GDM1 (cell line): Measurements from ENCODE around the gene CYP39A1.

ENCODE experiments used
- DNase-seq: peaks from one replicate; lab custom pipeline; 2025; lab: John Stamatoyannopoulos, UW

Gene CYP39A1

DNA sequence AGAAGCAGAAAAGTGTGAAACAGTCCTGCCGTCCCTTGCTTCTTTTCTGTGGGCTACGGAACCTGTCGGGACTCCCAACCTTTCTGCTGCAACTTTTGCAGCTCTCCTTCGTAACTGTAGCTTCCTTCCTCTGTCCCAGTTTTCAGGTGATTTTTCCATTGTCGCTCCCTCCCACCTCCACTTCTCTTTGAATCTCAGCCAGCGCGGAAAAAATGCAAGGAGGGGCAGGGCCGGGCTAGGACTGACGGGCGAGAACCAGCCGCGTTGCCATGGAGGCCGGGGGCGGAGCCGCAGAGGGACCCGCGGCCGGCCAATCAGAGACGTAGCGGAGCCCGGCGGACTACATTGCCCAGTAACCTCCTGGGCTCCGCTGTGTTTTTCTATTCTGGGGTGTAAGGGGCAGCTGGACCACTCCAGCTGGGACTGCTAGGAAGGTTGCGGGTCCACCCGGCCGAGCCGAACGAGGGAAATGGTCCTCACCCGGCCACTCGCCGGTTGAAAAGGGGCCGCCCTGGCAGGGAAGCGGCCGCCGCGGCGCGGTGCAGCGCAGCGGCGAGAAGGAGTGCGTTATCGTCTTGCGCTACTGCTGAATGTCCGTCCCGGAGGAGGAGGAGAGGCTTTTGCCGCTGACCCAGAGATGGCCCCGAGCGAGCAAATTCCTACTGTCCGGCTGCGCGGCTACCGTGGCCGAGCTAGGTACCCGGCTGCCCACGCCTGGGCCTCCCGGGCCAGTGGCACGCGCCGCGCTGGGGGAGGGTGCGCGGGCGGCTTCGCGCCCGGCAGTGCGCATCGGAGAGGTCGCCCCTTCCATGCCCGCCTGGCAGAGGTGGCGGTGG lies at the start of gene CYP39A1, which contains the start of gene SLC25A27:
Gene CYP39A1, minus strand, starts transcription at position 216 of the 836 bp plus-strand sequence. CDS start 236 bp downstream, outside the sequence.
Gene SLC25A27, plus strand, starts transcription at position 373 of the 836 bp plus-strand sequence. Its CDS starts 218 bp downstream, at position 591.
- peak; percentile 54 for DNase-seq

- no peak for DNase-seq
Measured at GRCh38 chr6:46699970-46700369, 47.4 kb upstream of the CYP39A1 start.

DNA sequence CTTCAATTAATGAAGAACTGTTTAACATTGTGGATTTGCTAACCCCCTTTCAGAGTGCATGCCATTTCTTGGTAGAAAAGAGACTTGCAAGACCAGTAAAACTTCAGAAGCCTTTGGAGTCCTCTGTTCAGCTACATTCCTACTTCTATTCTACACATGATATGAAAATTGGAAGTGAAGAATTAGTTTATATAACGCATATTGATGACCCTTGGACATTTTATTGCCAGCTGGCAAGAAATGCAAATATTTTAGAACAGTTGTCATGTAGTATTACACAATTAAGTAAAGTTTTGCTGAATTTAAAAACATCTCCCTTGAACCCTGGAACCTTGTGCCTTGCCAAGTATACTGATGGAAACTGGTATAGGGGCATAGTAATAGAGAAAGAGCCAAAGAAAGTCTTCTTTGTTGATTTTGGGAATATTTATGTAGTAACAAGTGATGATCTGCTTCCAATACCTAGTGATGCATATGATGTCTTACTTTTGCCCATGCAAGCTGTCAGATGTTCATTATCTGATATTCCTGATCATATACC lies 38.4 kb upstream of the CYP39A1 start:
- DNase-seq = no peak

- DNase-seq = no peak
Measured at GRCh38 chr6:46690141-46690755, 37.6 kb upstream of the CYP39A1 start.

DNA sequence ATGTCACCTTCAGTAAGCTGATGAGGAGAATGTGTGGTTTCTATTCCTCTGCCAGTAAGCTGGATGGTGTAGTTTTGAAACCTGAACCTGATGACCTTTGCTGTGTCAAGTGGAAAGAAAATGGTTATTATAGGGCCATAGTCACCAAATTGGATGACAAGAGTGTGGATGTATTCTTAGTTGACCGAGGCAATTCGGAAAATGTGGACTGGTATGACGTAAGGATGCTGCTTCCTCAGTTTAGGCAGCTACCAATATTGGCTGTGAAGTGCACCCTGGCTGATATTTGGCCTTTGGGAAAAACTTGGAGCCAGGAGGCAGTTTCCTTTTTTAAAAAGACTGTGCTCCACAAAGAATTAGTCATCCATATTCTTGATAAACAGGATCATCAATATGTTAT lies 37.0 kb upstream of the CYP39A1 start:
- no peak for DNase-seq

- DNase-seq = no peak
Measured at GRCh38 chr6:46688966-46689335, 36.3 kb upstream of the CYP39A1 start.

DNA sequence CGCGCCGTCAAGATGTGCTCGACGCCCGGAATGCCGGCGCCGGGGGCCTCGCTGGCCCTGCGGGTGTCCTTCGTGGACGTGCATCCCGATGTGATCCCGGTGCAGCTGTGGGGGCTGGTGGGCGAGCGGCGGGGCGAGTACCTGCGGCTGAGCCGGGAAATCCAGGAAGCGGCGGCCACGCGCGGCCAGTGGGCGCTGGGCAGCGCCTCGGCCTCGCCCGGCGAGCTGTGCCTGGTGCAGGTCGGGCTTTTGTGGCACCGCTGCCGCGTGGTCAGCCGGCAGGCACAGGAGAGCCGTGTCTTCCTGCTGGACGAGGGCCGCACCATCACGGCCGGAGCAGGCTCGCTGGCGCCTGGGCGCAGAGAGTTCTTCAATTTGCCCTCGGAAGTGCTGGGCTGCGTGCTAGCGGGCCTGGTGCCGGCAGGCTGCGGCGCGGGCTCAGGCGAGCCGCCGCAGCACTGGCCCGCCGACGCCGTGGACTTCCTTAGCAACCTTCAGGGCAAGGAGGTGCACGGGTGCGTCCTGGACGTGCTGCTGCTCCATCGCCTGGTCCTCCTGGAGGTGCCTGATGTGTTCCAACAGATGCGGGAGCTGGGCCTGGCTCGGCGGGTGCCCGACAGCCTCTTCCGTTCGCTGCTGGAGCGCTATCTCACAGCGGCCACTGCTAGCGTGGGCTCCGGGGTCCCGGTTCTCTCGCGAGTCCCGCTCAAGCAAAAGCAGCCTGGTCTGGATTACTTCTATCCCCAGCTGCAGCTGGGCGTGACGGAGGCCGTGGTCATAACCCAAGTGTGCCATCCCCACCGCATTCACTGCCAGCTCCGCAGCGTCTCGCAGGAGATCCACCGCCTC lies 35.7 kb upstream of the CYP39A1 start:
- no peak for DNase-seq

DNA sequence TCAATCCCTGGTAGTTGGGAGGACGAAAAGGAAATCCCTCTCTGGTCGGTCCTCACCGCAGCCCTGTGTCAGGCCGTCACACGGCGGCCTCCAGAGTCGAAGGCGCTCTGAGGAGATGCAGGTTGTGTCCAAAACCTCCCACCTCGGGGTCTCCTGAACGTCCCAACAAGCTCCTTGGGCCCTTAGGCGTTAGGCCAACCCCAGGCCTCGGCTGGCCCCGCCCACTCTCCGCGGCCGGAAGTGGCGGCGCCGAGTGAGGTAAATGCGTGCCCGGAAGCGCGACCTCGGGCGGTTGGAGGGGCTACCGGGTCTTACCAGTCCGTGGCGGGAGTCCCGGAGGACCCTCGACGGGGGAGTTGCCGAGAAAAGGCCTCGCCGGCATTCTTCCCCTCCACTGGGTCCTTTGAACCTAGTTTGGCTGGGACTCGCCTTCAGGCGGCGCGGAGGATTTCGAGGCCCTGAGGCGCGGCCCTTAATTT lies 35.0 kb upstream of the CYP39A1 start, which contains the start of gene TDRD6:
Gene TDRD6, plus strand, starts transcription at position 267 of the 479 bp plus-strand sequence. CDS start 244 bp downstream, outside the sequence.
- DNase-seq = no peak

- no peak for DNase-seq
Measured at GRCh38 chr6:46684771-46685170, 32.2 kb upstream of the CYP39A1 start.

DNA sequence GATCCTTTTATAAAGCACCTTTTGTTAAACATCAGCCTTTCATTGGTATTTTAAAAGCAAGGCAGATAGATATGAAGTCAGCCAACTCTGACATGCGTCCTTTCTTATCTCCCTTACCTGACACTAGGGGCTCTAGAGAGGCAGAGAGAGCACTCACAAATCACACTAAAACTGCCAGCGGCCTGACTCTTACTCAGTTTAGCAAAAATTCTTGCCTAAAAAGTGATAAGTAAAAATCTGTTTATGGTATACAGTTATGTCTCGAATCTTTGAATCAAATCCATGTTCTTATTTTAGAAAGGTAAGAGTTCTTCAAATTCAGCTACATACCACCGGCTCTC lies 24.7 kb upstream of the CYP39A1 start:
- DNase-seq = no peak

DNA sequence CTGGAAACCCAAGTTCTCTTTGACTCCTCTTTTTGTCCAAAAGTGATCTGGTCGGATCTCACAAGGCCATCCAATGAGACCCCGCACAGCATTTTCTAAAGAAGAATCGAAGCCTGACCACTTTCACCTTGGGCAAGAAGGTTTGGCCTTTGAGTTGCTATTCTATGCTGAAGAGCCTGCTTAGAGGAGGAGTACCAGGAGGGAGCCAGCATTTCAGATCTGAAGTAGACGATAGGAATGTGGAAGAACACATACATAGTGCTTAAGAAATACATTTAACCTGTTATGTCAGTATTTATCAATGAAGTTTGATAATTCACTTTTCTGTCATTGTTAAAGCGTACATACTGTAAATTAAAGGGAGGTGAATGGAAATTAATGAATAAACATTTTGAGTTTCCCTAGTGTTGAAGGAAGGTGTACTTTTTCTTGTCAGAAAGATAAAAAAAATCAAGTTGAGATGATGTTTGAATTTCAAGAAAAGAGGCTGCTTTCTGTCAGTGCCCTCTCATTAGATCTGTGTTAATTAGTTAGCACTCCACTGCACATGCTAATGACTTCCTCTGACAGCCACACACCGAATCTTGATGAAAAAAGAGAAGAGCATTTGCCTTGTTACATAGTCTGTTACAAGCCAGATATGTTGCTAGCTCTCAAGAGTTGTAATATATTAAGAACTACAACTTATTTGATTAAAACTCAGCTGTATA lies 24.1 kb upstream of the CYP39A1 start:
- no peak for DNase-seq

- DNase-seq = no peak
Measured at GRCh38 chr6:46674410-46674809, 21.8 kb upstream of the CYP39A1 start.

DNA sequence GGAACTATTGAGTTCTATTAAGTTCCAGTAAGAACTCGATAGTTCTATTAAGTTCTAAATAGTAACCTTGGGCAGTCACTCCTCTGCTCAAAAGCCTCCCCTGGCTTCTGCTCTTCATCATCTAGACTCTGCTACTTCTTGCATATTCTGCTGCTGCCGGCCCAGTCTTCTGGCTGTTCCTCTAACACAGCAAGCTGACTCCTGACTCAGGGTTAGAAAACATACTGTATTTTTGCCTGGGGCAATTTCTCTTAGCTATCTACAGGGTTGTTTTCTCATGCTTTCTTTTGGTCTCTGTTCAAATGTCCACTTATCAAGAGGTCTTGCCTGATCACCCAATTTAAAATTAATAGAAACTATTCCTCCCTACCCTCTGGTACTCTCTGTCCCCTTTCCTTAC lies 14.8 kb upstream of the CYP39A1 start:
- no peak for DNase-seq

DNA sequence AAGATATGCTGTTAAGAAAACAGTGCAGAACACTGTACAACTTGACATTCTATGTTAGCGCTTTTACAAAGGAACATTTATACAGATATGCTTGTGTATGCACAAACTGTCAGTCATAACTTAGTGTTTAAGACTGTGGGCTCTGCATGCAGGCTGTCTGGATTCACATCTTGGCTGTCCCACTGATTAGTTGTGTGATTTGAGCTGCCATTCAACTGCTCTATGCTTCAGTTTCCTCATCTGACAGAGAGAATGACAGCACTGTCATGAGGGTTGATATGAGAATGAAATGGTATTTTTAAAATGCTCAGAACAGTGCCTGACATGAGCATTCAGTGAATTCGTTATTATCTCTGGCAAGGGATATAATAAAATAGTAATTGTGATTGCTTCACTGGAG lies 8.9 kb upstream of the CYP39A1 start:
- no peak for DNase-seq

DNA sequence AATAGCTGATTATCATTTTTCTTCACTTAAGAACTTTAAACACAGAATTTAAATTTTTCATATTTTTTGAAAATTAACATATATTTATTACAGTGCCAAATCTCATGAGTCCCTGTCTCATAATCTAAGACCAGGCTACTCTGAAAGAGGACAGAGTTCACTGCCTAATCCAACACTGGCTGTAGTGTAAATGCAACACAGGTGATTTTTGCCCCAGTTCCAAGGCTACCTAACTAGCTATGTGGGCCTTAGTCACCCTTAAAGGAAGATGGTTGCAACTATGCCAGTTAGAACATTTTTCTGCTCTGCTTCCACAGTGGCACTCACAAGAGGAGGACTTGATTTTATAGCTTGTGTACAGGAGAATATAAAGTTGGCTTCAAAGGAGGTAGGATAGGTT lies 5.0 kb upstream of the CYP39A1 start:
- no peak for DNase-seq

- DNase-seq = no peak
Measured at GRCh38 chr6:46655803-46656202, 3.2 kb upstream of the CYP39A1 start.

- no peak for DNase-seq
Measured at GRCh38 chr6:46653439-46654195, 999 bp upstream of the CYP39A1 start.

GRCh38 chr6:46652232-46652602 lies 401 bp downstream of the CYP39A1 start:
- DNase-seq = no peak

- DNase-seq = no peak
Measured at GRCh38 chr6:46651816-46652215, 802 bp downstream of the CYP39A1 start.

DNA sequence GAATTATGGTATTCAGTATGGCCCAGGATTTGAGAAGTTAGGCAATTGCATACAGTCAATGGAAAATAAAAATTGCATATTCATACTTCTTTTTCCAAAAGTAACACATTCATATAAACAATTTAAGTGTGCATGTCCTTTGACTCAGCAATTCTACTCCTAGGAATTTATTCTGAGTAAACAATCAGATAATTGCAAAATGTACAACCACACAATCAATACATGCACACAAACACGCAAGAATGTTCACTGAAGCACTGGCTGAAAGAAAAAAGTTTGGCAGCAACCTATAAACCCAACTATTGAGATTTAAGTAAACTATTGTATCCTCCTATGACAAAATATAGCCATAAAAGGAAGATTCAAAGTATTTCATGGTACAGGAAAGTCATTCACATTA lies 1.6 kb downstream of the CYP39A1 start:
- no peak for DNase-seq
